IPS-15b (cell line): ENCODE measurements around the gene C1GALT1.
"Not testable (repeated sequence)": the region's sequence is repeated elsewhere in the genome, so short reads cannot be mapped to it uniquely, and the experiment has no call there.

Experiments
- H3K27me3 ChIP-seq: one replicate; pipeline ENCODE4 v1.6.1; 2013; ENCODE audit warnings: low read length; ENCODE audit not compliant: control insufficient read depth, insufficient read depth
- H3K36me3 ChIP-seq: one replicate; pipeline ENCODE4 v1.6.1; 2013; ENCODE audit warnings: low read length; ENCODE audit not compliant: control insufficient read depth, insufficient read depth
- H3K4me1 ChIP-seq: one replicate; pipeline ENCODE4 v1.6.1; 2013; ENCODE audit warnings: mild to moderate bottlenecking, low read length; ENCODE audit not compliant: control insufficient read depth, insufficient read depth
- H3K4me3 ChIP-seq: one replicate; pipeline ENCODE4 v1.5.1; 2013; ENCODE audit warnings: low read depth, low read length
- H3K9ac ChIP-seq: one replicate; pipeline ENCODE4 v1.6.1; 2013; ENCODE audit warnings: low read depth, mild to moderate bottlenecking, low read length
- H3K9me3 ChIP-seq: one replicate; pipeline ENCODE4 v1.6.1; 2013; ENCODE audit warnings: mild to moderate bottlenecking, low read length; ENCODE audit not compliant: control insufficient read depth, insufficient read depth

The C1GALT1 gene

DNA sequence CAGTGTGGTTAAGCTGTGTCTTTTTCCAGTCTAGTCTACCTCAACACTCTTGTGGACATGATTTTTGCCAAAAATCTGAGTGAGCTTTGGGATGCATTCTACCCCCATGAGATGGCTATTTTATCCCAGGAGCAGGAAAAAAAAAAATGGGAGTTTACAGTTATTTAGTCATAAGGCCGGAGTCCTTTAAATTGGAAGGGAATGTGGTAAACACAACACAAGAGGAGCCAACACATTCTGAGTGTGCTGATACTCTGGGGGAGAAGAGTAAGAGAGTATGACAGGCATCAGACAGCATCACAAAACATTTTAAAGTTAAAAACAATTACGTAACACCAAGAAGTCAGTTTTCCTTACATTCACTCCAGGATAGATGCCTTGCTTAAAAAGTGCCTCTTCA lies 46.1 kb downstream of the C1GALT1 start:
- no peak overlapping the region for H3K4me3 ChIP-seq
- H3K9me3 ChIP-seq = no peaks in the 10 kb centered on the region
- H3K4me1 ChIP-seq = peaks cover 4% of the 10 kb centered on the region
- H3K36me3 ChIP-seq = no peaks in the 10 kb centered on the region
- no peak overlapping the region for H3K9ac ChIP-seq
- H3K27me3 ChIP-seq = no peaks in the 10 kb centered on the region

DNA sequence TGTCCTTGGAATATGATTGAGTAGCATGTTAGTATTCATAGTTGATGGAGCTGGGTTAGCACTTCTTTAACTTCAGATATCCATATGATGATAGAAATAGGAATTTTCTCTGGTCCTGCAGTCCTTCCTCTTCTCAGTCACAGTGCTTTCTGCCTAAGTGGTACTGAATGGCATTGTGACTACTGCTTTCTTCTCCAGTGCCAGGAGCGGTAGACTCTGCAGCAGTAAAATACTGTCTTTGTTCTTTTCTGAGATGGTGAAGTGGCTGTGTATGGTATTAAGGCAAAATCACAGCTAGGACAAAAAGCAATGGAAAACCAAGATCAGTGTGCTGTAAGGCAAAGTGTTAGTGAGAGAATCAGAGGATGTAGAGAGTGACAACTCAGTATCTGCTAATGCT lies 46.6 kb downstream of the C1GALT1 start:
- no peak overlapping the region for H3K9ac ChIP-seq
- H3K9me3 ChIP-seq = no peaks in the 10 kb centered on the region
- H3K36me3 ChIP-seq = no peaks in the 10 kb centered on the region
- no peak overlapping the region for H3K4me3 ChIP-seq
- no peaks in the 10 kb centered on the region for H3K27me3 ChIP-seq
- H3K4me1 ChIP-seq = peaks cover 8% of the 10 kb centered on the region

DNA sequence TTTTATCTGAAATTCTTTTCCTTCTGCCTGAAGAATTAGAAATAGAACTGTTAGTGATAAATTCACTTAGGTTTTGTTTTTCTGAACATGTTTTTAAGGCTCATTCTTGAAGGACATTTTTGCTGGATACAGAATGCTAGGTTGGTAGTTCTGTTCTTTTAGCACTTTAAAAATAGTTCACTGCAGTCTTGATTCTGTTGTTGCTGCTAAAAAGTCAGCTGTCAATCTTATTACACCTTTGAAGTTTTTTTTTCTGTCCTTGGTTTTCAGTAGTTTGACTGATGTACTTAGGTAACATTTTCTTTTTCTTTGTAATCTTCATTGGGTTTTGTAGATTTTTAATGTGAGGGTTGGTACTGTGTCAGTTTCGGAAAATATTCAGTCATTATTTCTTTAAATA lies 48.7 kb downstream of the C1GALT1 start:
- no peaks in the 10 kb centered on the region for H3K9me3 ChIP-seq
- no peaks in the 10 kb centered on the region for H3K27me3 ChIP-seq
- no peak overlapping the region for H3K9ac ChIP-seq
- peaks cover 14% of the 10 kb centered on the region for H3K4me1 ChIP-seq
- no peak overlapping the region for H3K4me3 ChIP-seq
- H3K36me3 ChIP-seq = no peaks in the 10 kb centered on the region

DNA sequence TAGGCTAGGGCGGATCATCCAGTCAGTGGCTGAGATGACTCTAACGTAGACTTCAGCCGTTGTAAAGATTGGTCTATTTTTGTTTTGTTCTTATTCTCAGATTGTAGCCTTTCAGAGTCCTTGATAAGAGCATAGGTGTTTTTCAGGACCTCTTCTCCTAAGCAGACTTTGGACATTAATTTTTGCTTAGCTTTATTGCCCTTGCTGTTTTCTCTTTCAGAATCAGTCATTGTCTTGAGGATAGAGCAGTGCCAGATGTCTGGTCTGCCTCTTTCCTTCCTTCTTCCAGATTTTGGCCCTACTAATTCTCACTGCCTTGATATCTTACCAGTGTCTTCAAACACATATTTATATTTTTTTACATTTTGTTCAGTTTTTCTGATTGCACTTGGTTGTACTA lies 49.5 kb downstream of the C1GALT1 start:
- Histone ChIP-seq H3K36me3 (no peaks in the 10 kb centered on the region), H3K4me3 (no peak overlapping the region), H3K4me1 (peaks cover 14% of the 10 kb centered on the region), H3K27me3 (no peaks in the 10 kb centered on the region), H3K9me3 (no peaks in the 10 kb centered on the region), H3K9ac (no peak overlapping the region)

DNA sequence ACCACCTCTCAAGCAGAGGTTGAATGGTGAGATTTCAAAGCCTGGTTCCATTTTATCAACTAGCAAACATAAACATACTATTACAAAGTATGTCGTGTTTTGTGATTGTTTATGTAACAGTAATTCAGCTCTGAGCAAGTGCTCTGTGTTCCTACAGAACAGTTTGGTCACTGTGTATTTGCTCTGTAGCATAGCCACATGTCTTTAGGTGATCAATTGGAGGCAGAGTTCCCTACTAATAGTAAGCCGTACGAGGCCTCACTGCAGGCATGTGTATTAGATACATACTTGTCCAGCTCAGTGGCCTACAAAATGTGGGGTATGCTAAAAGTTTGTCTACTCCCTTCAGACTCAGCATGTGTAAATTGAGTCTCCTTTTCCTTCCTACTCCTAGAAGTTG lies 53.0 kb downstream of the C1GALT1 start:
- H3K4me1 ChIP-seq = peaks cover 24% of the 10 kb centered on the region
- no peak overlapping the region for H3K9ac ChIP-seq
- no peak overlapping the region for H3K4me3 ChIP-seq
- no peaks in the 10 kb centered on the region for H3K36me3 ChIP-seq
- no peaks in the 10 kb centered on the region for H3K27me3 ChIP-seq
- H3K9me3 ChIP-seq = no peaks in the 10 kb centered on the region

DNA sequence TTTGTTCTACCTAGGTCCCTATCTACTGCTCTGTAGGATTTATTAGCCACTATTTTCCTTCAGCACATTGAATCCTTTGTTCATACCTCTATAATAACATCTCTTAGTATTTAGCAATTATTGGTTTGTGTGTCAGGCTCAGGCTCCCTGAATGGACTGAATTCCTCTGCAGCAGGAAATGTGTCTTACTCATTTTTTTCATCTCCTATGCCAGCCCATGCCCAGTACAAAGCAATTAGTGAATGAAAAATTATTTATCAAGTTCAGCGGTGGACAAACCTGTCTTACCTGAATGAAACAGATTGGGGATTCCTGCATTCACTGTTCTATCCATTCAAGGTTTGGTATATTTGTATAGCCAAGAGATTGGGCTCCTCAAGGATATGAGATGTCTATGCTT lies 53.7 kb downstream of the C1GALT1 start:
- Histone ChIP-seq H3K4me3 (no peak overlapping the region), H3K27me3 (no peaks in the 10 kb centered on the region), H3K9me3 (no peaks in the 10 kb centered on the region), H3K9ac (no peak overlapping the region), H3K36me3 (no peaks in the 10 kb centered on the region), H3K4me1 (peaks cover 24% of the 10 kb centered on the region)

DNA sequence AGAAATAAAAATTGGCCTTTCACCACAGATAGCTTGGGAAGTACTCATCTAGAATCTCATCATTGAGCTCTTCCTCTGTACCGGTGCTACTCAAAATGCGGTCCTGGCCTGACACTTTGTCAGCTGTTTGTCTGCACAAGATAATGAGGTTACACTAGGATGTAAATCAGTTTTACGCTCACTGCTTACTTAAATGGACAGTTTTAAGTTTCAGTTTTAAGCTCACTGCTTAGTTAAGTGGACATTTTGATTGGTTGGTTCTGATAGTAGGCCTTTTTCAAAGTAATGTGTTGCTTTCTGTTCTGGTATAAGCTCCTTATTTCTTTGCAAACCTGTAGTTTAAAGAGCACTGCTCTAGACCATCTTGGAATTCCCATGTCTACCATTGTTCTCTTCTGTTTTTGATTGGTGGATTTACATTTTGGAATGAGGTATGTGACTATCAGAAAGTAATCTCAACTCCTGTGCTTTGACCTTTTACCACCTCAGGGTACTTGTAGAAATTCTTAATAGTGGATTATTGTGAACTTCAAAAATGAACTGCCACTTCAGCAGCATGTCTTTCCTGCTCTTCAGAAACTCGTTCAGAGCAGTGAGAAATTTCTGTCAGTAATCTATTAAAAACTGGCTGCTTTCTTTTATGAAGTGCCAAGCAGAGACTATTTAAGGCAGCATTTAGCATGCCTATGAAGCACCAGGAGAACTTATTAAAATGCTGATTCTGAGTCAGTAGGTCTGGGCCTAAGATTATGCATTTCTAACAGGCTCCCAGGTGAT lies 55.0 kb downstream of the C1GALT1 start:
- Histone ChIP-seq H3K4me3 (no peak overlapping the region), H3K9me3 (no peaks in the 10 kb centered on the region), H3K4me1 (peaks cover 24% of the 10 kb centered on the region), H3K36me3 (no peaks in the 10 kb centered on the region), H3K27me3 (no peaks in the 10 kb centered on the region), H3K9ac (peak overlapping the region; percentile 28)

DNA sequence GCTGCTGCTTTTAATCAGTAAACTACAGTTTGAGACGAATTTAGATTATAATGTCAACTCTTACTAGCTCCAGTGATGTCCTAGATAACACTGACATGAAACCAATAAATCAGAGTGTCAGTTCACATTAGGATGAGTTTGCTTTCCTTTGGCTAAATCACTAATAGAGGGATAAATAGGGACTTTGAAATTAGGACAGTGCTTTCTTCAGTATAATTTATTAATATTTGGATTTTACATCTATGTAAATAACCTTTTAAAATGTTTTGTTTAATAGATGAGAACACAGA lies 55.6 kb downstream of the C1GALT1 start:
- Histone ChIP-seq H3K4me1 (peaks cover 24% of the 10 kb centered on the region), H3K9ac (peak overlapping the region; percentile 28), H3K27me3 (no peaks in the 10 kb centered on the region), H3K9me3 (no peaks in the 10 kb centered on the region), H3K4me3 (no peak overlapping the region), H3K36me3 (no peaks in the 10 kb centered on the region)

DNA sequence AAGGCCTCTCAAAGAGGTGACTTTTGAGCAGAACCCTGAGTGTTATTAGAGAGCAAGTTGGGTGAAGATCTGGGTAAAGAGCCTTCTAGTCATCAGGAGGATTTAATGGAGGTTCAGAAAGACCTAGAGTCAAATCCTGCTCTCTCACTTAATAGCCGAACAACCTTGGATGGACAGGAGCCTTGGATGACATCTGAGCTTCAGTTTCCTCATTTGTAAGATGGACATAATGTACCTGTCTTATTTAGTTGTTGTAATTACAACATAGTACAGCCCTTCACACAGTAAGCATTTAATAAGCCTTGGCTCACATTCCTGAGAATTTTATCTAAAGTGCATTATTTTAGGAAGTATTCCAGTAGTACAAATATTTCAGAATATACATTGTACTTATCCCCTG lies 57.0 kb downstream of the C1GALT1 start:
- no peak overlapping the region for H3K9ac ChIP-seq
- no peaks in the 10 kb centered on the region for H3K9me3 ChIP-seq
- no peaks in the 10 kb centered on the region for H3K36me3 ChIP-seq
- H3K4me1 ChIP-seq = peaks cover 13% of the 10 kb centered on the region
- H3K4me3 ChIP-seq = no peak overlapping the region
- no peaks in the 10 kb centered on the region for H3K27me3 ChIP-seq

DNA sequence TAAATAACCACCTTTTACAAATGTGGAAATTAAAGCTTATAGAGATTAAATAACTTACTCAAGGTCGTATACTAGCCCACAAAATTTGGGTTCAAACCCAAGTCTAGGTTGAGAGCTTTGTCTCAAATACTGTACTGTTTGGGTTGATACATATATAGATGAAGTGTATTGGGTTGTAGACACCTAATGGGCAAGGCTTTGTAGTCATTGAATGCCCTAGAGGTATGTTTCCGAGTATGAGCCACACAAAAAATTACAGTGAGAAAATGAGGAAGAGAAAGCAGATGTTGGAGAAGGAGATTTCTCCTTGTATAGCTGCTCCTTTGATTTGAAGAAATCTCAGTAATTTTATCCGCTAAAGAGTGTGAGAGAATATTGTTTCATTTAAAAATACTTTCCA lies 60.6 kb downstream of the C1GALT1 start:
- peaks cover 2% of the 10 kb centered on the region for H3K4me1 ChIP-seq
- no peak overlapping the region for H3K4me3 ChIP-seq
- no peaks in the 10 kb centered on the region for H3K36me3 ChIP-seq
- H3K27me3 ChIP-seq = no peaks in the 10 kb centered on the region
- no peak overlapping the region for H3K9ac ChIP-seq
- no peaks in the 10 kb centered on the region for H3K9me3 ChIP-seq

DNA sequence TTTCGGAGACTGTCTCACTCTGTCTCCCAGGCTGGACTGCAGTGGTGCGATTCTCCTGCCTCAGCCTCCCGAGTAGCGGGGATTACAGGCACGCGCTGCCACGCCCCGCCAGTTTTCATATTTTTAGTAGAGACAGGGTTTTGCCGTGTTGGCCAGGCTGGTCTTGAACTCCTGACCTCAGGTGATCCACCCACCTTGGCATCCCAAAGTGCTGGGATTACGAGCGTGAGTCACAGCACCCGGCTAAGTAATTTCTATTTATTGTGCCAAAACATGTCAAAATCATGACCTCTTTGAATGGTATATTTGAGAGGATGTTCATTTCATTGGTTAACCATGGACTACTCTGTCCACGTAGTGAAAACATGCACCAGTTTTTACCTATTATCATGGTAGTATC lies 62.9 kb downstream of the C1GALT1 start:
- H3K4me3 ChIP-seq, H3K9me3 ChIP-seq, H3K4me1 ChIP-seq, H3K36me3 ChIP-seq, H3K9ac ChIP-seq, H3K27me3 ChIP-seq: not testable (repeated sequence)

DNA sequence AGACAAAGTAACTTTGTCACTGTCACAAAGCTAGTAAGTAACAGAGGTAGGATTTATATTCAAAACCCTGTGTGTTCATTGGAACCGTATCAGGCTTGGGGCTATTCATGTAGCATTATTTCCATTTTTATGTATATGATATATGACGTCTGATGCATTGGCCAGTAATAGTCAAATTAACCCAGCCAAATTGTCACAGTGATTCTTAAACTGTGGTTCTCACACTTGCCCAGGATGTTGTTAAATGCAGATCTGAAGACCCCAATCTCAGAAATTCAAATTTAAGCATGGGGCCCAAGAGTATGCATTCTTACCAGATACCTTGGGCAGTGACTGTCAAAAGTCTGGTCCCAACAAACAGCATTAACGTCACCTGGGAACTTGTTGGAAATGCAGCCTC lies 63.9 kb downstream of the C1GALT1 start:
- H3K9me3 ChIP-seq = no peaks in the 10 kb centered on the region
- H3K4me3 ChIP-seq = no peak overlapping the region
- no peaks in the 10 kb centered on the region for H3K36me3 ChIP-seq
- no peak overlapping the region for H3K9ac ChIP-seq
- H3K27me3 ChIP-seq = no peaks in the 10 kb centered on the region
- H3K4me1 ChIP-seq = no peaks in the 10 kb centered on the region
